ENCODE measurements around the gene PPP1R3G. TPM values are rescaled to one million over a fixed set of nuclear protein-coding genes. Genes with fewer than 3 reads are reported as not detected.

The PPP1R3G gene
- total and polyA plus RNA-seq, 2 donors (not counting 1 experiment from before 2014, with no cell fraction given): 0.09 to 0.25 TPM

DNA sequence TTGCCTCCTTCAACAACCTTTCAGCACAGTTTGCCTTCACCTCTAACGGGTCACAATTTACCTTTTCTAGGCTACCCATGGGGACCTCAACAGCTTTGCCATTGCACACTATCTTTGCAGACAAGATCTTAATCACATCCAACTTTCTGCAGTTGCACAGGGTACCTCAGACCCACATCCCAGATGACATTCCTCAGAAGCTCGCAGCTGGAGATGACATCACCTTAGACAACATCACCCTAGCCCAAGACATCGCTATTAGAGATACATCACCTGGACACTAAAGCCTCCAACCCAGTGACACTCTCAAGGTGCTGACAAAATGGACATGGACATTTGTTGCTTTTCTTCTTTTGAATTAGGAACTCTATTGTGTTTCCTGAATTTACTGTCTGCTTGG, 42.7 kb upstream of the PPP1R3G start:
- H3K27ac ChIP-seq (ENCODE audit: low read length in 2 of 2): no peak overlapping the region
- POLR2A ChIA-PET: no interaction called here
- CTCF ChIA-PET: no interaction called here
- peaks cover 0 to 2% (median 0%) of the 10 kb centered on the region in 3 donors for H3K9me3 ChIP-seq (ENCODE audit: control extremely low read depth in 1 of 3, control insufficient read depth in 2 of 3, insufficient read depth in 1 of 3, low read length in 2 of 3)
- no peaks in the 10 kb centered on the region for H3K27me3 ChIP-seq (replicated peaks in 1 of 4; ENCODE audit: control extremely low read depth in 1 of 4, control insufficient read depth in 3 of 4, insufficient read depth in 4 of 4, low read length in 3 of 4)
- H3K4me1 ChIP-seq (ENCODE audit: control insufficient read depth in 2 of 2, insufficient read depth in 2 of 2, low read length in 2 of 2): no peaks in the 10 kb centered on the region
- Mint-ChIP-seq H3K27me3 (peaks cover 2% of the 10 kb centered on the region), H3K4me1 (no peaks in the 10 kb centered on the region), H3K27ac (no peak overlapping the region), H3K4me3 (no peak overlapping the region), H3K9me3 (ENCODE audit: insufficient read depth) (no peaks in the 10 kb centered on the region)
- no peak for DNase-seq
- H3K4me3 ChIP-seq (ENCODE audit: control extremely low read depth in 1 of 5, extremely low read depth in 1 of 5, insufficient read depth in 1 of 5, low read depth in 2 of 5, low read length in 4 of 5): no peak overlapping the region
- H3K9ac ChIP-seq (ENCODE audit: low read length): no peak overlapping the region
- no peak for TF ChIP-seq EZH2 (IDR thresholded peaks at IDR 0.05; ENCODE audit: borderline replicate concordance, insufficient read depth, low read depth, low read length, poor library complexity, severe bottlenecking)
- TF ChIP-seq, protein P1, sequence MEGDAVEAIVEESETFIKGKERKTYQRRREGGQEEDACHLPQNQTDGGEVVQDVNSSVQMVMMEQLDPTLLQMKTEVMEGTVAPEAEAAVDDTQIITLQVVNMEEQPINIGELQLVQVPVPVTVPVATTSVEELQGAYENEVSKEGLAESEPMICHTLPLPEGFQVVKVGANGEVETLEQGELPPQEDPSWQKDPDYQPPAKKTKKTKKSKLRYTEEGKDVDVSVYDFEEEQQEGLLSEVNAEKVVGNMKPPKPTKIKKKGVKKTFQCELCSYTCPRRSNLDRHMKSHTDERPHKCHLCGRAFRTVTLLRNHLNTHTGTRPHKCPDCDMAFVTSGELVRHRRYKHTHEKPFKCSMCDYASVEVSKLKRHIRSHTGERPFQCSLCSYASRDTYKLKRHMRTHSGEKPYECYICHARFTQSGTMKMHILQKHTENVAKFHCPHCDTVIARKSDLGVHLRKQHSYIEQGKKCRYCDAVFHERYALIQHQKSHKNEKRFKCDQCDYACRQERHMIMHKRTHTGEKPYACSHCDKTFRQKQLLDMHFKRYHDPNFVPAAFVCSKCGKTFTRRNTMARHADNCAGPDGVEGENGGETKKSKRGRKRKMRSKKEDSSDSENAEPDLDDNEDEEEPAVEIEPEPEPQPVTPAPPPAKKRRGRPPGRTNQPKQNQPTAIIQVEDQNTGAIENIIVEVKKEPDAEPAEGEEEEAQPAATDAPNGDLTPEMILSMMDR (IDR thresholded peaks at IDR 0.05): no peak
- WGBS (ENCODE audit: insufficient coverage): 75% methylated on average over 2 of the region's 3 CpGs
- intact Hi-C loops (cut with micrococcal nuclease): no loop called here
- H3K79me2 ChIP-seq (ENCODE audit: control insufficient read depth, insufficient read depth, low read length): no peaks in the 10 kb centered on the region
- no peaks in the 10 kb centered on the region for H4K20me1 ChIP-seq (ENCODE audit: control insufficient read depth, insufficient read depth, low read length, poor library complexity, severe bottlenecking)
- H3K36me3 ChIP-seq (replicated peaks in 1 of 2; ENCODE audit: control extremely low read depth in 1 of 2, control insufficient read depth in 1 of 2, extremely low read depth in 1 of 2, insufficient read depth in 2 of 2, low read length in 1 of 2): peaks cover 0 to 3% of the 10 kb centered on the region in 2 experiments
- no peak for ATAC-seq (ENCODE audit: low read depth)
- no peak overlapping the region for H2AFZ ChIP-seq (ENCODE audit: insufficient read depth, low read depth, low read length, poor library complexity, severe bottlenecking)
- no peak overlapping the region for H3K4me2 ChIP-seq (replicated peaks; ENCODE audit: low read depth, low read length, poor library complexity, severe bottlenecking)

DNA sequence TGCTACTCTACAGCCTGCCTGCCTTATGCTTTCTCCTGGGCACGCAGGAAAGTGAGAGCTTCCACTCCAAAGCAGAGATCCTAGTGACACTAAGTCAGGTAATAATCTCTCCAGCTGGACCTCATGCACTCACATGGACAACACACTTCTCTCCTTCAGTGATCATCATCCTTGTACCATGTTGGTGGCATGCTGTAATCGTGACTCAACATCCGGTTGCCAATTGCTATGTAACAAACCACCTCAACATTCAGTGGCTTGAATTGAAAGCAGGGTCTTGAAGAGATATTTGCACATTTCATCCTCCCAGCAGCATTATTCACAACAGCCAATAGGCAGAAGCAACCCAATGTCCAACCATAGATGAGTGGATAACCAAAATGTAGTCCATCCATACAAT, 40.3 kb upstream of the PPP1R3G start:
- Histone ChIP-seq H3K4me3 (ENCODE audit: control extremely low read depth in 1 of 5, extremely low read depth in 1 of 5, insufficient read depth in 1 of 5, low read depth in 2 of 5, low read length in 4 of 5) (no peak overlapping the region), H3K9me3 (ENCODE audit: control extremely low read depth in 1 of 3, control insufficient read depth in 2 of 3, insufficient read depth in 1 of 3, low read length in 2 of 3) (peaks cover 0 to 11% (median 3%) of the 10 kb centered on the region in 3 donors), H3K36me3 (replicated peaks in 1 of 2; ENCODE audit: control extremely low read depth in 1 of 2, control insufficient read depth in 1 of 2, extremely low read depth in 1 of 2, insufficient read depth in 2 of 2, low read length in 1 of 2) (peaks cover 0 to 3% of the 10 kb centered on the region in 2 experiments), H2AFZ (ENCODE audit: insufficient read depth, low read depth, low read length, poor library complexity, severe bottlenecking) (no peak overlapping the region), H3K79me2 (ENCODE audit: control insufficient read depth, insufficient read depth, low read length) (no peaks in the 10 kb centered on the region), H3K9ac (ENCODE audit: low read length) (no peak overlapping the region), H3K4me1 (ENCODE audit: control insufficient read depth in 2 of 2, insufficient read depth in 2 of 2, low read length in 2 of 2) (no peaks in the 10 kb centered on the region), H3K27ac (ENCODE audit: low read length in 2 of 2) (no peak overlapping the region), H3K27me3 (replicated peaks in 1 of 4; ENCODE audit: control extremely low read depth in 1 of 4, control insufficient read depth in 3 of 4, insufficient read depth in 4 of 4, low read length in 3 of 4) (no peaks in the 10 kb centered on the region), H4K20me1 (ENCODE audit: control insufficient read depth, insufficient read depth, low read length, poor library complexity, severe bottlenecking) (no peaks in the 10 kb centered on the region), H3K4me2 (replicated peaks; ENCODE audit: low read depth, low read length, poor library complexity, severe bottlenecking) (no peak overlapping the region)
- no peak overlapping the region for H3K27ac Mint-ChIP-seq
- POLR2A ChIA-PET: no interaction called here
- 95% methylated on average over 3 of the region's 3 CpGs for WGBS (ENCODE audit: insufficient coverage)
- intact Hi-C loops (cut with micrococcal nuclease): no loop called here
- ATAC-seq (ENCODE audit: low read depth) (no peak), DNase-seq (no peak)
- TF ChIP-seq EZH2 (IDR thresholded peaks at IDR 0.05; ENCODE audit: borderline replicate concordance, insufficient read depth, low read depth, low read length, poor library complexity, severe bottlenecking): no peak
- TF ChIP-seq, protein P1 (IDR thresholded peaks at IDR 0.05): no peak
- peaks cover 3% of the 10 kb centered on the region for H3K9me3 Mint-ChIP-seq (ENCODE audit: insufficient read depth)
- no peaks in the 10 kb centered on the region for H3K4me1 Mint-ChIP-seq
- peaks cover 4% of the 10 kb centered on the region for H3K27me3 Mint-ChIP-seq
- CTCF ChIA-PET: no interaction called here
- H3K4me3 Mint-ChIP-seq: no peak overlapping the region
